ENCODE results near the gene HLX.

Gene HLX

GRCh38 chr1:220926146-220926545 is 46.9 kb downstream of the HLX start:
- no peak for DNase-seq (ENCODE audit: low spot score)

GRCh38 chr1:220927442-220927841 is 48.2 kb downstream of the HLX start:
- no peak for DNase-seq (ENCODE audit: low spot score)

GRCh38 chr1:220928320-220928719 is 49.1 kb downstream of the HLX start:
- no peak for DNase-seq (ENCODE audit: low spot score)

GRCh38 chr1:220928725-220929300 is 49.6 kb downstream of the HLX start:
- no peak for DNase-seq (ENCODE audit: low spot score)

DNA sequence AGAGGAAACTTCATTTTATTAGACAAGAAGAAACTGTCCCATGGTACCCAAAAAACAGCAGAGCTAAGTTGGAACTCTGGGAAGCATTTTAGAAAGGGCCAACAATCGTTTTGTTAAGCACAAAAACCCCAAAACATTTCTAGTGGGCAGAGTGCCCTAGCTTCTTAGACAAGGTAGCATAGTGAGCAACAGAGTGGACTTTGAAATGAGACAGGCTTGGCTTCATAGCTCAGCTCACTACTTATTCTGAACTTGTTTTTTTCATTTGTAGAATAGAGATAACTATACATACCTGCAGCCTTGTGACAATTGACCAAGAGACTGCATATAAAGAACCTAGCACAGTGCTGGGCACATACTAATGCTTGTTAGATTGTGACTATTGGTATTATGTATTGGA is 50.1 kb downstream of the HLX start:
- DNase-seq (ENCODE audit: low spot score), result no peak
